ENCODE data around the gene S100PBP.
"Not testable (repeated sequence)": the region's sequence is repeated elsewhere in the genome, so short reads cannot be mapped to it uniquely, and the experiment has no call there.

The S100PBP gene

GRCh38 chr1:32786856-32787255 lies 30.6 kb upstream of the S100PBP start:
- peak; percentile 51 for DNase-seq

- peak; percentile 96 for DNase-seq
Observed at GRCh38 chr1:32789356-32789755, 28.1 kb upstream of the S100PBP start.

- peak; percentile 53 for DNase-seq
Observed at GRCh38 chr1:32791881-32792280, 25.6 kb upstream of the S100PBP start.

- peak; percentile 75 for DNase-seq
Observed at GRCh38 chr1:32795763-32796162, 21.7 kb upstream of the S100PBP start.

- no peak for DNase-seq
Observed at GRCh38 chr1:32797456-32797855, 20.0 kb upstream of the S100PBP start.

- DNase-seq: no peak
Observed at GRCh38 chr1:32798191-32798590, 19.3 kb upstream of the S100PBP start.

- no peak for DNase-seq
Observed at GRCh38 chr1:32798679-32799416, 18.6 kb upstream of the S100PBP start.

GRCh38 chr1:32801096-32801715 lies 16.2 kb upstream of the S100PBP start:
- DNase-seq: peak; percentile 58

- DNase-seq: not testable (repeated sequence)
Observed at GRCh38 chr1:32804460-32804859, 13.0 kb upstream of the S100PBP start.

- no peak for DNase-seq
Observed at GRCh38 chr1:32806290-32806689, 11.2 kb upstream of the S100PBP start.

GRCh38 chr1:32806910-32807523 lies 10.4 kb upstream of the S100PBP start:
- DNase-seq: no peak

GRCh38 chr1:32808580-32808979 lies 8.9 kb upstream of the S100PBP start:
- no peak for DNase-seq

- DNase-seq: no peak
Observed at GRCh38 chr1:32810358-32810757, 7.1 kb upstream of the S100PBP start.

- DNase-seq: no peak
Observed at GRCh38 chr1:32811265-32811664, 6.2 kb upstream of the S100PBP start.

- no peak for DNase-seq
Observed at GRCh38 chr1:32811917-32812316, 5.5 kb upstream of the S100PBP start.

- peak; percentile 77 for DNase-seq
Observed at GRCh38 chr1:32813941-32814739, 3.3 kb upstream of the S100PBP start.

GRCh38 chr1:32816676-32817158 lies 736 bp upstream of the S100PBP start:
- DNase-seq: peak; percentile 33

- peak; percentile 36 for DNase-seq
Observed at GRCh38 chr1:32817815-32818786, 648 bp downstream of the S100PBP start.

GRCh38 chr1:32818804-32819541 lies 1.5 kb downstream of the S100PBP start:
- DNase-seq: no peak

- DNase-seq: no peak
Observed at GRCh38 chr1:32825181-32825580, 7.7 kb downstream of the S100PBP start.

GRCh38 chr1:32828341-32828740 lies 10.9 kb downstream of the S100PBP start:
- peak; percentile 36 for DNase-seq

All from HCEC 1CT (cell line).